LNCaP clone FGC (cell line): ENCODE measurements around the gene AP4E1.

Experiments used
- DNase-seq: peaks from one replicate; pipeline ENCODE4 v3.0.0-alpha.2; 2011; ENCODE audit warnings: low read depth
- H3K4me3 ChIP-seq: 2 replicates; pipeline ENCODE4 v1.5.1; 2011; ENCODE audit warnings: mild to moderate bottlenecking, low read depth, low read length, control low read depth
- CTCF ChIP-seq: IDR thresholded peaks from 2 replicates; pipeline ENCODE4 v1.5.1; 2012; ENCODE audit warnings: mild to moderate bottlenecking; ENCODE audit not compliant: control insufficient read depth, insufficient read depth; ENCODE audit errors: extremely low read depth

AP4E1 gene

GRCh38 chr15:51006336-51006985 lies 98.0 kb downstream of the AP4E1 start:
- no peak overlapping the region for H3K4me3 ChIP-seq
- DNase-seq, result no peak
- TF ChIP-seq CTCF, result no peak

- no peak for DNase-seq
- H3K4me3 ChIP-seq, result no peak overlapping the region
- TF ChIP-seq CTCF, result no peak
Measured at GRCh38 chr15:51007131-51007666, 98.7 kb downstream of the AP4E1 start.

GRCh38 chr15:51011212-51011611 lies 102.7 kb downstream of the AP4E1 start:
- no peak overlapping the region for H3K4me3 ChIP-seq
- no peak for TF ChIP-seq CTCF
- no peak for DNase-seq

- no peak for TF ChIP-seq CTCF
- no peak overlapping the region for H3K4me3 ChIP-seq
- DNase-seq, result no peak
Measured at GRCh38 chr15:51016615-51017014, 108.1 kb downstream of the AP4E1 start.

- no peak for TF ChIP-seq CTCF
- no peak for DNase-seq
- H3K4me3 ChIP-seq, result no peak overlapping the region
Measured at GRCh38 chr15:51022206-51022605, 113.7 kb downstream of the AP4E1 start.

- no peak overlapping the region for H3K4me3 ChIP-seq
- no peak for DNase-seq
- TF ChIP-seq CTCF, result no peak
Measured at GRCh38 chr15:51023499-51023898, 115.0 kb downstream of the AP4E1 start.

GRCh38 chr15:51024735-51025453 lies 116.4 kb downstream of the AP4E1 start:
- DNase-seq, result no peak
- H3K4me3 ChIP-seq, result no peak overlapping the region
- TF ChIP-seq CTCF, result no peak
